ENCODE measurements around the gene PSPH. TPM values are rescaled to one million over a fixed set of nuclear protein-coding genes. Genes with fewer than 3 reads are reported as not detected.
"Not testable (repeated sequence)": the region's sequence is repeated elsewhere in the genome, so short reads cannot be mapped to it uniquely, and the experiment has no call there.

The PSPH gene
- total RNA-seq, 1 experiment from 2014 or later = 38.5 TPM

DNA sequence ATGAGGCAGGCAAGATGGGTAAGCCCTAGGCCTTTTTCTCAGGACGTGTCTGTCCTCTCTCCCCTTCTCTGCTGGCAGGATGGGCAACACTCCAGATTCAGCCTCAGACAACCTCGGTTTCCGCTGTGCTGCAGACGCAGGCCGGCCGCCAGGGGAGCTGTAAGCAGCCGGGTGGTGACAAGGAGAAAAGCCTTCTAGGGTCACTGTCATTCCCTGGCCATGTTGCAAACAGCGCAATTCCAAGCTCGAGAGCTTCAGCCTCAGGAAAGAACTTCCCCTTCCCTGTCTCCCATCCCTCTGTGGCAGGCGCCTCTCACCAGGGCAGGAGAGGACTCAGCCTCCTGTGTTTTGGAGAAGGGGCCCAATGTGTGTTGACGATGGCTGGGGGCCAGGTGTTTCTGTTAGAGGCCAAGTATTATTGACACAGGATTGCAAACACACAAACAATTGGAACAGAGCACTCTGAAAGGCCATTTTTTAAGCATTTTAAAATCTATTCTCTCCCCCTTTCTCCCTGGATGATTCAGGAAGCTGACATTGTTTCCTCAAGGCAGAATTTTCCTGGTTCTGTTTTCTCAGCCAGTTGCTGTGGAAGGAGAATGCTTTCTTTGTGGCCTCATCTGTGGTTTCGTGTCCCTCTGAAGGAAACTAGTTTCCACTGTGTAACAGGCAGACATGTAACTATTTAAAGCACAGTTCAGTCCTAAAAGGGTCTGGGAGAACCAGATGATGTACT, 28.4 kb upstream of the PSPH start:
- Histone ChIP-seq H3K36me3 (peaks cover 24% of the 10 kb centered on the region), H3K27ac (0 out of 2 replicates have a peak overlapping the region, but pooled peaks have one; percentile 28), H3K9me3 (replicated peaks) (no peaks in the 10 kb centered on the region), H3K27me3 (replicated peaks) (no peaks in the 10 kb centered on the region), H3K4me1 (replicated peaks) (peaks cover 7% of the 10 kb centered on the region), H3K4me3 (no peak overlapping the region)
- peak; percentile 46 to 64 for DNase-seq (ENCODE audit: low read depth in 1 of 2, low spot score in 2 of 2)

DNA sequence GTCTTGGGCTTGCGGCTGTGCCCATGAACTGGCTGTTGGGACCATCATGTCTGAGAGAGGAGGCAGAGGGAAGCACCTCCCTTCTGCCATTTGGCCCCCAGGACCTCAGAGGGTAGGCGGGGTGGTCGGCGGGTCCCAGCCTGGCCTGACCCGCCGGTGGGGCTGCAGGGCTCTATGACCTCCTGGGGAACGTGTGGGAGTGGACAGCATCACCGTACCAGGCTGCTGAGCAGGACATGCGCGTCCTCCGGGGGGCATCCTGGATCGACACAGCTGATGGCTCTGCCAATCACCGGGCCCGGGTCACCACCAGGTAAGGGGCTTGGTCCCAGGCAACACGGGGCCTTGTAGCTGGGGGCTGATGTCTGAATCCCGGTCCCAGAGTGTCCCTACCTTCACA, 27.0 kb upstream of the PSPH start:
- Histone ChIP-seq H3K9me3 (replicated peaks) (no peaks in the 10 kb centered on the region), H3K27ac (no peak overlapping the region), H3K36me3 (peaks cover 28% of the 10 kb centered on the region), H3K27me3 (replicated peaks) (no peaks in the 10 kb centered on the region), H3K4me1 (replicated peaks) (peaks cover 7% of the 10 kb centered on the region), H3K4me3 (no peak overlapping the region)
- DNase-seq (ENCODE audit: low read depth in 1 of 2, low spot score in 2 of 2) = no peak

DNA sequence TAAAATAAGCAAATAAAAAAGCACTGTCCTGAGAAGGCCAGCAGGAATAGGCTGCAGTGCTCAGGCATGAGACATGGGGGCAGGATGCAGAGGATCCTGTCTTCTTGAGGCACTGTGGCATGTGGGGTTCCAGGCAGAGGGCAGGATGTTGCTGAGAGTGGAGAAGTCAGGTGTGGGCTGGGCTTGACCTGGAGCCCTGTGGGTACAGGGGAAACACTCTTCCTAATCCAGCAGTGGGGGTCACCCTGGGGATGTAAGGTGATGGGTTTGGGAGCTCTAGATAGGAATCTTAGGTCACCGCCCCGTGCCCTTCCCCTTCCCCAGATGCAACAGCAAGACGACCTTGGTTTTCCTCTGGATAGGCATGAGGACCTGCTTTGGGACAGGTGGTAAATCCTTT, 26.4 kb upstream of the PSPH start:
- no peaks in the 10 kb centered on the region for H3K27me3 ChIP-seq (replicated peaks)
- H3K4me3 ChIP-seq = no peak overlapping the region
- peaks cover 27% of the 10 kb centered on the region for H3K36me3 ChIP-seq
- no peak for DNase-seq (ENCODE audit: low read depth in 1 of 2, low spot score in 2 of 2)
- no peaks in the 10 kb centered on the region for H3K9me3 ChIP-seq (replicated peaks)
- H3K4me1 ChIP-seq (replicated peaks) = peaks cover 7% of the 10 kb centered on the region
- no peak overlapping the region for H3K27ac ChIP-seq

DNA sequence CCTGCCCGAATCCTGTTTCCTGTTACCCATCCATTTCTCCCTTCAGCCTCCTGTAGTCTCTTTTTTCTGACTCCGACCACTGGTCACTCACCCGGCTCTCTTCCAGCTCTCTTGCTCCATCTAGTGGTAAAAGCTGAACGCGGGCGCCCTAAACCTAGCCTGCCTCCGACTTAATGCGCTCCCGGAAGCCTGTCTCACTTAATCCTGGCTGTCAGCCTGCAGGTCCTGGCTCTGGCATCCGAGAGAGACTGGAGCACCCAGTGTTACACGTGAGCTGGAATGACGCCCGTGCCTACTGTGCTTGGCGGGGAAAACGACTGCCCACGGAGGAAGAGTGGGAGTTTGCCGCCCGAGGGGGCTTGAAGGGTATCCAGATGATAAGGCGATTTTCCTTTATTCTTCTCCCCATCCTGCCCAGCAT, 23.1 kb upstream of the PSPH start:
- Histone ChIP-seq H3K27me3 (replicated peaks) (no peaks in the 10 kb centered on the region), H3K4me3 (no peak overlapping the region), H3K36me3 (peaks cover 32% of the 10 kb centered on the region), H3K27ac (no peak overlapping the region), H3K9me3 (replicated peaks) (no peaks in the 10 kb centered on the region), H3K4me1 (replicated peaks) (peaks cover 3% of the 10 kb centered on the region)
- DNase-seq (ENCODE audit: low read depth in 1 of 2, low spot score in 2 of 2) = peak; percentile 68 to 77

DNA sequence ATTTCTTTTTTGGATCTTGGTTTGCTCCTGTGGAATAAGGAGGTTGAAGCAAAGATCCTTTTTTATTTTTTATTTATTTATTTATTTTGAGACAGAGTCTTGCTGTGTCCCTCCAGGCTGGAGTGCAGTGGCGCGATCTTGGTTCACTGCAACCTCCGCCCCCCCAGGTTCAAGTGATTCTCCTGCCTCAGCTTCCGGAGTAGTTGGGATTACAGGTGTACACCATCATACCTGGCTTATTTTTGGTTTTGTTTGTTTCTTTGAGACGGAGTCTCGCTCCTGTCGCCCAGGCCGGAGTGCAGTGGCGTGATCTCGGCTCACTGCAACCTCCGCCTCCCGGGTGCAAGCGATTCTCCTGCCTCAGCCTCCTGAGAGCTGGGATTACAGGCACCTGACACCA, 15.1 kb upstream of the PSPH start:
- DNase-seq (ENCODE audit: low read depth in 1 of 2, low spot score in 2 of 2); H3K27ac ChIP-seq; H3K27me3 ChIP-seq (replicated peaks); H3K9me3 ChIP-seq (replicated peaks); H3K4me3 ChIP-seq: not testable (repeated sequence)
- Histone ChIP-seq H3K36me3 (peaks cover 48% of the 10 kb centered on the region), H3K4me1 (replicated peaks) (peaks cover 27% of the 10 kb centered on the region)

DNA sequence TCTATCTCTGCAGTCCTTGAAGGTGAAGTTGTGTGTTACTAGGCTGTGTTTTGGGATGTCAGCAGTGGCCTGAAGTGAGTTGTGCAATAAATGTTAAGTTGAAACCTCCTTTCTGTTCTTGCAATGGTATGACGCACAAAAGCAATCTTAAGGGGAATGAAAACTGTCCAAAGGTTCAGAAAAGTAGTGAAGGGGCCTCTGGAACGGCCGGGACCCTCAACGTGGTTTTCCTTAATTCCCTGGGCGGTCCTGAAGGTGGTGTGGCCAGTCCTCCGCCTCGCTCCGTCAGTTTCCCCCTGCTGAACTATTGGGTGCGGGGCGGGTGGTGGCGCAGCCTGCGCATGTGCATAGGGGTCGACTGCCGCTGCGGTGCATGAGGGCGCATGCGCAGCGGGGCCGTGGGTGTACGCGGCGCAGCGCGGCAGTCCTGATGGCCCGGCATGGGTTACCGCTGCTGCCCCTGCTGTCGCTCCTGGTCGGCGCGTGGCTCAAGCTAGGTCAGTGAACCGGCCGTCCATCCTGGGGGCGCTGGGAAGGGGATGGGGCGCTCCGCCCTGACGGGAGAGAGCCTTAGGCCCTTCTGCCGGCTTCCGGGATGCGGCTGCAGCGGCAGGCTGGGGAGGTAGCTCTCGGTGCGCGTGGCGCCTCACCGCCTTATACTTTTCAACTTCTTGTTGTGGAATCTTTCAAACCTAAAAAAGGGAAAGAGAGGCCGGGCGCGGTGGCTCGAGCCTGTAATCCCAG, 12.8 kb upstream of the PSPH start, which contains the start of gene SUMF2:
SUMF2 (plus strand) TSS at position 405 of the 744 bp plus-strand sequence; CDS start at position 431, 26 bp downstream.
- Histone ChIP-seq H3K36me3 (peaks cover 55% of the 10 kb centered on the region), H3K9me3 (replicated peaks) (no peaks in the 10 kb centered on the region), H3K4me3 (peak within 1 kb of the TSS; percentile 71), H3K27ac (peak within 1 kb of the TSS; percentile 44), H3K27me3 (replicated peaks) (no peaks in the 10 kb centered on the region), H3K4me1 (replicated peaks) (peaks cover 27% of the 10 kb centered on the region)
- DNase-seq (ENCODE audit: low read depth in 1 of 2, low spot score in 2 of 2) = peak; percentile 89

DNA sequence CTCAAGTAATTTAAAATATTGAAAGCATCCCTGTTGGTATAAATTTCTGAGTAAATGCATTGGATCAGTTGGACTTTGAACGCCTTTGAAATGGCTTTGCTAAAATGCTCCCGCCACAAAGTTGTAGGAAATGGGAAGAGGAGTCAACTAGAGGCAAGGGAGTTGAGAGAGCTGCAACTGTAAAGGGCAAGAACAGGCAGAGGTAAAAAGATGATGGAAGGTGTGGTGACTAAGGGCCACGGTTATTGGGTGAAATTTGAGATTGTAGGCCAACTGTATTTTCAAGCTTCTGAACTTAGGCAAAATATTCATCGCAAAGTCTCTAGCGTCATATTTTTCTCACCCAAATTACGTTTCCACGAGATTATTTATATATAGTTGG, 12.2 kb upstream of the PSPH start:
- Histone ChIP-seq H3K27me3 (replicated peaks) (no peaks in the 10 kb centered on the region), H3K36me3 (peaks cover 57% of the 10 kb centered on the region), H3K27ac (0 out of 2 replicates have a peak overlapping the region, but pooled peaks have one; percentile 44), H3K9me3 (replicated peaks) (no peaks in the 10 kb centered on the region), H3K4me3 (peak overlapping the region; percentile 71), H3K4me1 (replicated peaks) (peaks cover 27% of the 10 kb centered on the region)
- DNase-seq (ENCODE audit: low read depth in 1 of 2, low spot score in 2 of 2) = no peak

DNA sequence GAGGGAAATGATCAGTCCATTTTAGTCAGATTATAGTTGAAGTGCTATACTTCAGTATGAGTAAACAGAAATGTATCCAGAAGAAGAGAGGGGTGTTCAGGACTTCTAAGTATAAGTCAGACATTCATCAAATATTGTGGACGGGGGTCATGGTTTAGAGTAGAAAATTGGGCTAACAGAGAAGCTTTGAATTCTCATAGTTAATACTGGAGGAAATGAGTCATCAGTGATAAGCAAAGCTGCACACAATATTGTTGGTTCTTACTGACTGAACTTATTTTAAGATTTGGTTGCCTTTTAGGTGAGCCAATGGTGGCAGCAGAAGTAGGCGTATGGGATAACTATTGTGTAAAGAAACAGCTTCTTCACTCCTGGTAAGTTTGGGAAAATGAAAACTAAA, 11.1 kb upstream of the PSPH start:
- Histone ChIP-seq H3K27ac (peak overlapping the region; percentile 46), H3K4me1 (replicated peaks) (peaks cover 27% of the 10 kb centered on the region), H3K27me3 (replicated peaks) (no peaks in the 10 kb centered on the region), H3K36me3 (peaks cover 66% of the 10 kb centered on the region), H3K4me3 (no peak overlapping the region), H3K9me3 (replicated peaks) (no peaks in the 10 kb centered on the region)
- DNase-seq (ENCODE audit: low read depth in 1 of 2, low spot score in 2 of 2) = peak in 1 of 2 experiments; percentile 42

DNA sequence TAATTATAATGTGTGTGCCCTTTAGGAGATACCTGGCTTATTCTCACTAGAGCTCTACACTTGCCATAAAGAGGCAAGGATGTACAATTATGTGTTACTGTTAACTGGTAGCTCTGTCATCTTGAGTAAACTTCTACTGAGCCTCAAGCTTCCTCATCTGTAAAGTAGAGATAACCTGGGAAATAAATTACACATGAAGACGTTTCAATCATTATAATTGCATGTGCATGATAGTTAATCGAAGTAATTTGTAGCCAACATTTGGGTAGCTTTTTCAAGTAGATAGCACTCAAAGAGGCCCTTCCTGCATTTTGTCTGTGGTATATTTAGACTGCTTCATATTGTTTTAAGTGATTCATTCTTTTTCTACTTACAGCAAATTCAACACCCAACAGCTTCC, 2.7 kb upstream of the PSPH start:
- Histone ChIP-seq H3K27me3 (replicated peaks) (no peaks in the 10 kb centered on the region), H3K36me3 (peaks cover 69% of the 10 kb centered on the region), H3K27ac (no peak overlapping the region), H3K4me3 (no peak overlapping the region), H3K9me3 (replicated peaks) (no peaks in the 10 kb centered on the region), H3K4me1 (replicated peaks) (peaks cover 12% of the 10 kb centered on the region)
- DNase-seq (ENCODE audit: low read depth in 1 of 2, low spot score in 2 of 2) = no peak

DNA sequence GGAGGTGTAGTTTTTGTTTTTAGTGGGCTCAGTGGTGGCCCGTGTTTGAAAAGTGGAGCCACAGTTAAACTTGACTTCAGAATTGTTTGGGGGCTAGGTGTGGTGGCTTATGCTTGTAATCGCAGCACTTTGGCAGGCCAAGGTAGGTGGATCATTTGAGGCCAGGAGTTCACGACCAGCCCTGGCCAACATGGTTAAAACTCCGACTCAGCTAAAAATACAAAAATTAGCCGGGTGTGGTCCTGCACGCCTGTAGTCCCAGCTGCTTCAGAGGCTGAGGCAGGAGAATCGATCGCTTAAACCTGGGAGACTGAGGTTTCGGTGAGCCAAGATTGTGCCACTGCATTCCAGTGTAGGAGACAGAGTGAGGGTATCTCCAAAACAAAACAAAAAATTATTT, 2.1 kb upstream of the PSPH start:
- no peak overlapping the region for H3K27ac ChIP-seq
- no peaks in the 10 kb centered on the region for H3K9me3 ChIP-seq (replicated peaks)
- H3K36me3 ChIP-seq = peaks cover 63% of the 10 kb centered on the region
- H3K27me3 ChIP-seq (replicated peaks) = no peaks in the 10 kb centered on the region
- H3K4me1 ChIP-seq (replicated peaks) = peaks cover 15% of the 10 kb centered on the region
- DNase-seq (ENCODE audit: low read depth in 1 of 2, low spot score in 2 of 2) = no peak
- no peak overlapping the region for H3K4me3 ChIP-seq

DNA sequence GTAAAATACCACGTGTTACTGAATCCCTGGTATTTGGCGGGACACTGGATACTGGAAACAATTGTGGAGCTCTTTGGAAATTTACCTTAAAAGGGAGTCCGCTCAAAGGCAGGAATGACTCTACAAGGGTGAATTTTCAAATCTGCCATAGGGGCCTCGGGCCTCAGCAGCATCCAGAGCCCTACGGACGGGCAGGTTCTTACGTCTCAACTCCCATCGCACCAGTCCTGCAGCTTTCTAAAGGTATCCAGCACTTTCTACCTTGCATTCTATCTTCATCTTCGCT, 248 bp downstream of the PSPH start:
- Histone ChIP-seq H3K27ac (peak overlapping the region; percentile 40), H3K4me3 (peak overlapping the region; percentile 88), H3K9me3 (replicated peaks) (no peaks in the 10 kb centered on the region), H3K36me3 (peaks cover 42% of the 10 kb centered on the region), H3K4me1 (replicated peaks) (peaks cover 29% of the 10 kb centered on the region), H3K27me3 (replicated peaks) (no peaks in the 10 kb centered on the region)
- no peak for DNase-seq (ENCODE audit: low read depth in 1 of 2, low spot score in 2 of 2)

DNA sequence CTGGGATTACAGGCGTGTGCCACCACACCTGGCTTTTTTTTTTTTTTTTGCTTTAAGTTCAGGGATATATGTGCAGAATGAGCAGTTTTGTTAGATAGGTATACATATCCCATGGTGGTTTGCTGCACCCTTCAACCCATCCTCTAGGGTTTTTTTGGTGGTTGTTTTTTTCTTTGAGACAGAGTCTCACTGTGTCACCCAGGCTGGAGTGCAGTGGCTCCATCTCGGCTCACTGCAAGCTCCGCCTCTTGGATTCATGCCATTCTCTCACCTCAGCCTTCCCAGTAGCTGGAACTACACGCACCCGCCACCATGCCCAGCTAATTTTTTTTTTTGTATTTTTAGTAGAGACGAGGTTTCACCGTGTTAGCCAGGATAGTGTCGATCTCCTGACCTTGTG, 2.5 kb downstream of the PSPH start:
- not testable (repeated sequence) for H3K9me3 ChIP-seq (replicated peaks); H3K27me3 ChIP-seq (replicated peaks); H3K4me3 ChIP-seq; DNase-seq (ENCODE audit: low read depth in 1 of 2, low spot score in 2 of 2); H3K27ac ChIP-seq
- H3K4me1 ChIP-seq (replicated peaks) = peaks cover 29% of the 10 kb centered on the region
- H3K36me3 ChIP-seq = peaks cover 24% of the 10 kb centered on the region

DNA sequence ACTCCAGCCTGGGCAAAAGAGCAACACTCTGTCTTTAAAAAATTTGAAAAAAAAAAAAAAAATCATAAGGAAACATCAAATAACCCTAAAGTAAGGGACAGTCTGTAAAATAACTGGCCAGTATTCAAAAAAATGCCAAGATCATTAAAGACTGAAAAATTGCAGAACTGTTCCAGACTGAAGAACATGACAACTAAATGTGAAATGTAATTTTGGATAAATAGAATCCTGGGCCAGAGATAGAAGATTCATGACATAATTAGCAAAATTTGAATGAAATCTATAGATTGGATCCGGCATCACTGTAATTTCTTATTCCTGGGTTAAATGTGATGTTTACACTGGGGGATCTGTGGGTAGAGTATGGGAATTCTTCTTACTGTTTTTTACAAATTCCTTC, 3.0 kb downstream of the PSPH start:
- H3K4me3 ChIP-seq = no peak overlapping the region
- peaks cover 28% of the 10 kb centered on the region for H3K4me1 ChIP-seq (replicated peaks)
- peaks cover 18% of the 10 kb centered on the region for H3K36me3 ChIP-seq
- no peak overlapping the region for H3K27ac ChIP-seq
- H3K27me3 ChIP-seq (replicated peaks) = no peaks in the 10 kb centered on the region
- no peaks in the 10 kb centered on the region for H3K9me3 ChIP-seq (replicated peaks)
- no peak for DNase-seq (ENCODE audit: low read depth in 1 of 2, low spot score in 2 of 2)

DNA sequence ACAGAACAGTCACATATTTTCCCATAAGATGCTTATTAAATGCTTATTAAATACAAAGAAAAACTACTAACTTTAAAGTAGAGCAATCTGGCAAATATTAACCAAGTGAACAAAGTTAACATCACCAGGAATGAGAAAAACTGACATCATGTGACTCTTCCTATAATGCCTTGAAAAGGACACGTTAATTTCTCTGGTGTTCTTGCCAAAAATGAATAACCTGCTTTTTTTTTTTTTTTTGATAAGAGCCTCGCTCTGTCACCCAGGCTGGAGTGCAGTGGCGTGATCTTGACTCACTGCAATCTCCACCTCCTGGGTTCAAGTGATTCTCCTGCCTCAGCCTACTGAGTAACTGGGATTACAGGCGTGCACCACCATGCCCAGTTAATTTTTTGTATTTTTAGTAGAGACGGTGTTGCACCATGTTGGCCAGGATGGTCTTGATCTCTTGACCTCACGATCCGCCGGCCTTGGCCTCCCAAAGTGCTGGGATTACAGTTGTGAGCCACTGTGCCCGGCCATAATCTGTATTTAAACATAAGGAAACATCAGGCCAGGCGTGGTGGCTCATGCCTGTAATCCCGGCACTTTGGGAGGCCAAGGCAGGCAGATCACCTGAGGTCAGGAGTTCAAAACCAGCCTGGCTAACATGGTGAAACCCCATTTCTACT, 3.7 kb downstream of the PSPH start:
- peaks cover 12% of the 10 kb centered on the region for H3K36me3 ChIP-seq
- H3K4me1 ChIP-seq (replicated peaks) = peaks cover 23% of the 10 kb centered on the region
- H3K4me3 ChIP-seq; H3K27ac ChIP-seq; DNase-seq (ENCODE audit: low read depth in 1 of 2, low spot score in 2 of 2); H3K27me3 ChIP-seq (replicated peaks); H3K9me3 ChIP-seq (replicated peaks): not testable (repeated sequence)

All from SJSA1 (cell line).